H1 (cell line): Measurements from ENCODE around the gene INHBC. TPM values are rescaled to one million over a fixed set of nuclear protein-coding genes. Genes with fewer than 3 reads are reported as not detected.

Source experiments
- CTCF ChIA-PET: fragments of 300-600 bp; sonication (Branson Sonifier 250); formaldehyde crosslinking; loops from one replicate; lab custom pipeline; 2021; ENCODE audit not compliant: partially characterized antibody; lab: Charles Lee
- POLR2A ChIA-PET: fragments of 300-600 bp; sonication (Branson Sonifier 250); formaldehyde crosslinking; loops from one replicate; lab custom pipeline; 2021; ENCODE audit warnings: inconsistent platforms; ENCODE audit not compliant: partially characterized antibody; lab: Charles Lee
- DNase-seq, 2 experiments: peaks; one replicate each; pipeline versions ENCODE4 v3.0.0 to v3.0.0-alpha.2; 2010 to 2022; ENCODE audit warnings: low spot score in 2 of 2, low read depth in 1 of 2, mixed read lengths in 1 of 2
- FAIRE-seq: peaks from 2 replicates; lab custom pipeline; 2011; peaks lifted over from hg19 to GRCh38; lab: Jason Lieb, UNC
- H2AFZ ChIP-seq: 2 replicates; pipeline ENCODE4 v1.8.1; 2012; ENCODE audit warnings: low read length, inconsistent platforms
- H2AK5ac ChIP-seq: 2 replicates; pipeline ENCODE4 v1.6.1; 2013; ENCODE audit warnings: low read depth, low read length
- H2BK120ac ChIP-seq: replicated peaks from 2 replicates; pipeline ENCODE3; 2013; ENCODE audit warnings: low read depth, low read length, inconsistent platforms
- H2BK12ac ChIP-seq: 2 replicates; pipeline ENCODE4 v1.6.1; 2013; ENCODE audit warnings: low read depth, low read length
- H2BK15ac ChIP-seq: 2 replicates; pipeline ENCODE4 v1.6.1; 2013; ENCODE audit warnings: low read length
- H2BK20ac ChIP-seq: 2 replicates; pipeline ENCODE4 v1.6.1; 2013; ENCODE audit warnings: low read length
- H2BK5ac ChIP-seq: 2 replicates; pipeline ENCODE4 v1.6.1; 2013; ENCODE audit warnings: low read depth, low read length
- H3K14ac ChIP-seq: 2 replicates; pipeline ENCODE4 v1.6.1; 2013; ENCODE audit warnings: inconsistent platforms; ENCODE audit not compliant: insufficient read length
- H3K18ac ChIP-seq: 2 replicates; pipeline ENCODE4 v1.6.1; 2013; ENCODE audit warnings: low read length; ENCODE audit errors: extremely low read depth
- H3K23ac ChIP-seq: 2 replicates; pipeline ENCODE4 v1.6.1; 2013; ENCODE audit warnings: inconsistent platforms; ENCODE audit not compliant: insufficient read length
- H3K23me2 ChIP-seq: 2 replicates; pipeline ENCODE4 v1.6.1; 2013; ENCODE audit warnings: low read depth, low read length
- H3K27ac ChIP-seq: 2 replicates; pipeline ENCODE4 v1.6.1; 2011; ENCODE audit warnings: low read depth, low read length, inconsistent platforms
- H3K27me3 ChIP-seq, 4 experiments: replicated peaks in 1 of 4; 1 replicate in 1 of 4; 2 replicates in 3 of 4; pipeline versions ENCODE4 v1.6.1 to v1.8.1; 2011 to 2013; ENCODE audit warnings: low read length in 3 of 4, mild to moderate bottlenecking in 3 of 4, inconsistent platforms in 2 of 4, mixed read lengths in 2 of 4, moderate library complexity in 1 of 4; ENCODE audit not compliant: control insufficient read depth in 3 of 4, insufficient read depth in 3 of 4; ENCODE audit errors: extremely low read depth in 1 of 4
- H3K36me3 ChIP-seq, 4 experiments: 2 replicates each; pipeline versions ENCODE4 v1.6.1 to v1.8.1; 2011 to 2013; ENCODE audit warnings: mild to moderate bottlenecking in 4 of 4, low read length in 3 of 4, moderate library complexity in 2 of 4, control low read depth in 1 of 4, inconsistent platforms in 1 of 4; ENCODE audit not compliant: insufficient read depth in 4 of 4, control insufficient read depth in 2 of 4
- H3K4ac ChIP-seq: replicated peaks from 2 replicates; pipeline ENCODE3; 2013; ENCODE audit warnings: low read length, low read depth, mixed read lengths, inconsistent platforms; ENCODE audit not compliant: insufficient read length
- H3K4me1 ChIP-seq, 4 experiments: replicated peaks in 1 of 4; 1 replicate in 1 of 4; 2 replicates in 3 of 4; pipeline versions ENCODE4 v1.6.1 to v1.8.1; 2011 to 2013; ENCODE audit warnings: low read length in 3 of 4, inconsistent platforms in 2 of 4, mixed read lengths in 1 of 4; ENCODE audit not compliant: insufficient read depth in 4 of 4, control insufficient read depth in 3 of 4
- H3K4me2 ChIP-seq, 2 experiments: 2 replicates each; pipeline versions ENCODE4 v1.6.1 to v1.8.1; 2011 to 2013; ENCODE audit warnings: low read depth in 2 of 2, low read length in 2 of 2, control low read depth in 1 of 2, inconsistent platforms in 1 of 2, mild to moderate bottlenecking in 1 of 2; ENCODE audit not compliant: insufficient read depth in 1 of 2
- H3K4me3 ChIP-seq, 4 experiments: fragments of 200-600, 300-600 bp in 1 of 4; sonication (generic), shearing (Covaris generic), sonication (Bioruptor Twin) in 1 of 4; 2 replicates each; pipeline versions ENCODE4 v1.5.1 to v1.8.1; 2011 to 2016; ENCODE audit warnings: low read length in 4 of 4, low read depth in 3 of 4, control low read depth in 2 of 4, inconsistent platforms in 2 of 4, mild to moderate bottlenecking in 2 of 4, mixed read lengths in 1 of 4, moderate library complexity in 1 of 4; ENCODE audit not compliant: insufficient read depth in 2 of 4; ENCODE audit errors: extremely low read depth in 1 of 4
- H3K56ac ChIP-seq: replicated peaks from 2 replicates; pipeline ENCODE3; 2013; ENCODE audit warnings: low read depth, mild to moderate bottlenecking, mixed read lengths, low read length, inconsistent platforms; ENCODE audit not compliant: insufficient read length
- H3K79me1 ChIP-seq: 2 replicates; pipeline ENCODE4 v1.6.1; 2013; ENCODE audit warnings: low read depth, low read length, control low read depth
- H3K79me2 ChIP-seq, 2 experiments: 2 replicates each; pipeline versions ENCODE4 v1.6.1 to v1.8.1; 2012 to 2013; ENCODE audit warnings: low read length in 2 of 2, mild to moderate bottlenecking in 2 of 2, inconsistent platforms in 1 of 2; ENCODE audit not compliant: insufficient read depth in 2 of 2, control insufficient read depth in 1 of 2
- H3K9ac ChIP-seq, 4 experiments: replicated peaks in 1 of 4; 1 replicate in 1 of 4; 2 replicates in 3 of 4; pipeline versions ENCODE4 v1.6.1 to v1.8.1; 2011 to 2013; ENCODE audit warnings: low read depth in 3 of 4, low read length in 3 of 4, control low read depth in 2 of 4, mild to moderate bottlenecking in 2 of 4, moderate library complexity in 2 of 4, inconsistent platforms in 1 of 4; ENCODE audit errors: extremely low read depth in 1 of 4
- H3K9me3 ChIP-seq, 2 experiments: 2 replicates each; pipeline versions ENCODE4 v1.6.1 to v1.8.1; 2012 to 2013; ENCODE audit warnings: mild to moderate bottlenecking in 2 of 2, moderate library complexity in 2 of 2, control low read depth in 1 of 2, inconsistent platforms in 1 of 2, low read depth in 1 of 2, low read length in 1 of 2, mixed read lengths in 1 of 2; ENCODE audit not compliant: insufficient read depth in 2 of 2
- H4K20me1 ChIP-seq, 2 experiments: replicated peaks in 1 of 2; 2 replicates each; pipeline versions ENCODE3 to v1.8.1; 2011 to 2013; ENCODE audit warnings: inconsistent platforms in 2 of 2, low read length in 2 of 2, mild to moderate bottlenecking in 1 of 2; ENCODE audit not compliant: insufficient read depth in 2 of 2, control insufficient read depth in 1 of 2
- H4K5ac ChIP-seq: 2 replicates; pipeline ENCODE4 v1.6.1; 2013; ENCODE audit warnings: low read length, low read depth, mixed read lengths, inconsistent platforms; ENCODE audit not compliant: insufficient read length
- H4K8ac ChIP-seq: 2 replicates; pipeline ENCODE4 v1.8.0; 2013; ENCODE audit warnings: mild to moderate bottlenecking, moderate library complexity, low read length, inconsistent platforms; ENCODE audit not compliant: insufficient read depth; ENCODE audit errors: extremely low read depth
- H4K91ac ChIP-seq: replicated peaks from 2 replicates; pipeline ENCODE3; 2013; ENCODE audit warnings: low read length, mixed read lengths, inconsistent platforms; ENCODE audit not compliant: insufficient read length
- BACH1 ChIP-seq: IDR thresholded peaks from 2 replicates; pipeline ENCODE4 v1.6.1; 2012; ENCODE audit warnings: low read length, improper control_type of control experiment
- EZH2 ChIP-seq: fragments of 200-600 bp; sonication (generic); IDR thresholded peaks from 2 replicates; pipeline ENCODE4 v1.7.1; 2012; ENCODE audit warnings: low read depth, mild to moderate bottlenecking, moderate library complexity, low read length, inconsistent platforms; ENCODE audit not compliant: severe bottlenecking
- SRF ChIP-seq: IDR thresholded peaks from 2 replicates; pipeline ENCODE4 v1.6.1; 2011; ENCODE audit warnings: mild to moderate bottlenecking, low read depth, low read length, moderate library complexity
- ZNF274 ChIP-seq: IDR thresholded peaks from 2 replicates; pipeline ENCODE4 v1.7.0; 2012; ENCODE audit warnings: low read length, borderline replicate concordance; ENCODE audit errors: extremely low read depth
- WGBS, 2 experiments: shearing (Covaris generic) in 1 of 2; methylation state at CpG; one replicate each; pipeline versions ENCODE4 v1.1.6 to v1.1.7; 2013 to 2015; ENCODE audit warnings: low lambda C conversion rate in 2 of 2, mixed read lengths in 2 of 2, inconsistent platforms in 1 of 2, low coverage in 1 of 2, missing lambda C conversion rate in 1 of 2; ENCODE audit not compliant: insufficient replicate concordance in 2 of 2, insufficient coverage in 1 of 2, insufficient read length in 1 of 2; ENCODE audit errors: extremely low coverage in 1 of 2, missing lambda C conversion rate in 1 of 2; 5-methylcytosine and 5-hydroxymethylcytosine counted together
- polyA plus RNA-seq, 7 experiments: library from polyadenylated mRNA; depleted of rRNA in 3 of 7; stranded (reverse) in 5 of 7; unstranded in 2 of 7; fragments of >200 nt in 5 of 7; fragments of 200-250 nt in 2 of 7; gene quantifications; 1 replicate in 5 of 7; 2 replicates in 1 of 7; 4 replicates in 1 of 7; pipeline versions ENCODE4 v1.2.1 to v1.2.3, GENCODE V29; 2011 to 2013; ENCODE audit warnings: missing spikeins in 2 of 7, mixed read lengths in 2 of 7
- total RNA-seq: library from RNA; stranded (reverse); fragmentation: NEBNext Ultra II Directional; extraction: Animal tissue kit (Norgen Biotek cat#: 25700); gene quantifications from 2 replicates; pipeline ENCODE4 v1.2.1, GENCODE V29; 2021

Gene INHBC
- total and polyA plus RNA-seq, 2 of the 8 experiments (the other 6 are each of a cell fraction or from before 2014, with no cell fraction given) = 0.15 TPM; not detected in 1

DNA sequence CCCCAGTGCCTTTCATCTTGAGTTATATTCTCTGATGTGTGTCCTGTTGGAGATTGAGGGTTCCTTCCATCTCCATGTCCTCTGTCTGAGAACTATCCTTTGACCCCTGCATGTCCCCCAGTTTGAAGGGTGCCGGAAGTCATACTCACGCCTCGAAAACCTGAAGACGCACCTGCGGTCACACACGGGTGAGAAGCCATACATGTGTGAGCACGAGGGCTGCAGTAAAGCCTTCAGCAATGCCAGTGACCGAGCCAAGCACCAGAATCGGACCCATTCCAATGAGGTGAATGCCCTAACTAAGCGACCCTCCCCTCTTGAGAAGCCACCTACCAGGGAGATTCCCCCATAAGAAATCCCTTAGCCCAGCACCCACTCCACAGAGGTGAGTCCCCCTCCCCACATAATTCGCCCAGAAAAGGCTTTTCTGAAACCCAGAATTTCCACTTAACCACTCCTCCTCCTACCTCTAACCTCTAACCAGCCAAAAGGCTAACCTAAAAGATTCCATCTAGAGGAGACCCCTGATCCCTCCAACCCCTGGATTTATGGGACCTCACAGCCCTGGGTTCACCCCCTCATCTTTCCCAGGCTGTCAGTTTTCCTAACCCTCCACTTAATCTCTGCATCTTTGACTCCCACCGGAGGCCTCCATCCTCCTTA lies 32.8 kb downstream of the INHBC start:
- Histone ChIP-seq H3K18ac (no peak overlapping the region), H3K27ac (no peak overlapping the region), H2BK120ac (no peak overlapping the region), H2BK15ac (no peak overlapping the region), H2BK20ac (no peak overlapping the region), H3K23me2 (no peaks in the 10 kb centered on the region), H3K4me3 (no peak overlapping the region), H2BK5ac (no peak overlapping the region), H3K79me1 (no peaks in the 10 kb centered on the region), H3K9me3 (no peaks in the 10 kb centered on the region), H3K4me1 (peaks cover 0 to 4% (median 0%) of the 10 kb centered on the region in 4 experiments; a peak in 1 of 7 replicates), H2AFZ (no peak overlapping the region), H4K20me1 (peaks cover 0 to 2% of the 10 kb centered on the region in 2 experiments), H3K36me3 (peaks cover 0 to 11% (median 4%) of the 10 kb centered on the region in 4 experiments; a peak in 5 of 8 replicates), H3K4ac (no peak overlapping the region), H4K91ac (no peak overlapping the region), H3K27me3 (0 out of 7 replicates have a peak, but pooled peaks cover 0 to under 1% (median under 1%) of the 10 kb centered on the region in 4 experiments), H3K9ac (no peak overlapping the region), H4K5ac (no peak overlapping the region), H3K56ac (no peak overlapping the region), H2AK5ac (no peak overlapping the region), H2BK12ac (no peak overlapping the region), H3K4me2 (no peak overlapping the region), H3K23ac (no peak overlapping the region), H3K14ac (no peak overlapping the region), H4K8ac (no peak overlapping the region), H3K79me2 (no peaks in the 10 kb centered on the region)
- 92% methylated on average over 12 of the region's 12 CpGs; no CpG with 5 or more reads in 1 of the 2 experiments for WGBS, 2 experiments
- ChIA-PET POLR2A (no interaction called here), CTCF (interaction anchor here (1.5 to 25.1 kb wide), 3 partner anchors 9 to 13 kb away, joined by 6 to 441 read pairs (median 441); partner anchors contain the start of genes ARHGAP9, GLI1, INHBE and MARS1)
- FAIRE-seq = no peak
- TF ChIP-seq SRF = no peak
- no peak for TF ChIP-seq ZNF274
- TF ChIP-seq BACH1 = no peak
- no peak for TF ChIP-seq EZH2
- DNase-seq = no peak
